Stimulated activated CD8-positive, alpha-beta memory T cell treated with anti-CD3 and anti-CD28 coated beads, Interleukin-15, amount 100 ng/mL, for 4 hours (primary cell): Measurements from ENCODE around the gene TUBA3D.
"Not testable (repeated sequence)": the region's sequence is repeated elsewhere in the genome, so short reads cannot be mapped to it uniquely, and the experiment has no call there.

Experiments used
- DNase-seq, 2 donors: peaks; one replicate each; pipeline ENCODE4 v3.0.0-alpha.2; 2020; ENCODE audit warnings: low read depth in 2 of 2

The TUBA3D gene

DNA sequence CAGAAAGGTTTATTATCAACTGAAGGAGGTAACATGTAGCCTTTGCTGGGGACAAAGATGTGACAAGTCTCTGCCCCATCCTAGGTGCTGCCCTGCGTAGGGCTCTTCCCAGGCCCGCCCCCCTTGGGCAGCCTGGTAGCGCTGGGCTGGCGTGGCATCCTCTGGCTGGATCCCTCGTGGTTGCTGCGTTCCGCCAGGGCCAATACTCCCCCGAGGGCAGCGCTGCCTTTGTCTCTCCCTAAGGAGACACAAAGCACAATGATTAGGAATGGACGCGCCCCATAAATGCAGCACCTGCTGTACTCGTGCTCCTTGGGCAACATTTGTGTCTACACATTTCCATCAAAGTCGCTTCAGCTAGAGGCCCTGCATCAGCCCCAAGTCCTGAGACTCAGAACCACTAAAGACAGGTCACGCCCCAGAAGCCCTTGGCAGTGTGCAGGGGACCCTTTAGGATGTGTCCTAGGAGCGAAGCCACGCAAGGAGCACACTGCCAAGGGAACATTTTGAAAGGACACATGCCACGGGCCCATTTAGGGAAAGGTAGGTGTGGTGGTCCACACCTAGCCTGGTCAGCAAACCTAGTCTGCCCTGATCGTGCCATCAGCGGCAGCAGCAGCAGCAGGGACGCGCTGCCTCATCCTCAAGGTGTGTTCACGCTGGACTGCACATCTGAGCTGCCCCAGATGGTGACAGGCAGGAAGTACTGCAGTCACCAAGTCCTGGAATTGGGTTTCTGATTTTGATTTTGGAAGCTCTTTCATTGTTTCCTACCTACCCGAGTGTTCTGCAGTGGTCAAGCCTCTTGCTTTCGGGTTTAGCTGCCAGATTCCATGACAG lies 8.3 kb downstream of the TUBA3D start:
- DNase-seq = not testable (repeated sequence)

DNA sequence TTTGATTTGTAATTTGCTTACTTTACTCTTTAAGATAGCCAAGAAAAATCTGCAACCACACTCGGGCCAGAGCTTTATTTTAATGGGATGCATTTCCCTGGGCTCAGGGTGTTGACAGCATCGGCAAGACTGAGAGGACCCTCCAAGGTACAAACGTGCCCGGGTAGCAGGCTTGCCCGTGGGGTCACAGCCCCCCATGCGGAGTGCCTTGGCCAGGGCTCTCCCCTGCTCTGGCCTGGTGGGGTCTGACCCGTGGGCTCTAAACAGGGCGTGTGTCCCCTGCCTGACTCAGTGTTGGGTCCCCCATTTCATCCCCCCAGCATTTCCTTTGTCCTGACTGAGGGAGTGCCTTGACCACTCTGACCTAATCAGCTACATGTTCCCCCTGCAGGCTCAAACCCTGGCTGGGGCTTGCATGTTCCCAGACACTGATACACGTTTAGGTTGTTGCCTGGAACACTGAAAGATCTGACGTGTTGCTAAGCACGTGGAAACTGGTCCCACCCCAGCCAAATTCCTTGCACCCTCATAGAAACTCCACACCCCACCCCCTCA lies 9.1 kb downstream of the TUBA3D start:
- not testable (repeated sequence) for DNase-seq

DNA sequence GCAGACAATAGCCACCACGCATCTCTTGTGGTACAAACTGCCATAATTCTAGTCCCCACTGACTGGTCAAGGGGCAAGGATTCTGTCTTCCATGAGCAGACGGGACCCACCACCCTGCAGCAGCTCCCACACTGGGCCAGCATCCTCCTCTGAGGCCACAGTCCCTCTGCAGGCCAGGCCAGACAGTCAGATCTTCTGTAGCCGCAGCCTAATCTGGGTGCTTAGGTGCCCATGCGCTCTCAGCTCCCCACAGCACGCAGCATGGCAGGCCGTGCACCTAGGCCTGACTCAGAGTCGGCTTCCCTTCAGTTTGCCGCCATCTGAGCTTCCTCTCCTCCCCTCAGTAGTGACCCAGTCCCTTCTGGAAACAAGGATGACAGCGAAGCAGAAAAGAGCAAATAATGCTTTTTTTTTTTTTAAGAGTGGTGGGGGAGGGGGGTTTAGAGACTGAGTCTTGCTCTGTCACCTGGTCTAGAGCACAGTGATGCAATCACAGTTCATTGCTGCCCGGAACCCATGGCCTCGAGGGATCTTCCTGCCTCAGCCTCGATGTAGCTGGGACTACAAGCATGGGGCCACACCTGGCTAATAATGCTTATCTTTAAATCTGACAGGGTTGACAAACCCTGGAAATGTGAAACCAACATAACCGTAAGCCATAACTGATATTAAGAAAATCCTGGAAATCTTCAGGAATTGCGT lies 10.4 kb downstream of the TUBA3D start:
- DNase-seq = not testable (repeated sequence)

DNA sequence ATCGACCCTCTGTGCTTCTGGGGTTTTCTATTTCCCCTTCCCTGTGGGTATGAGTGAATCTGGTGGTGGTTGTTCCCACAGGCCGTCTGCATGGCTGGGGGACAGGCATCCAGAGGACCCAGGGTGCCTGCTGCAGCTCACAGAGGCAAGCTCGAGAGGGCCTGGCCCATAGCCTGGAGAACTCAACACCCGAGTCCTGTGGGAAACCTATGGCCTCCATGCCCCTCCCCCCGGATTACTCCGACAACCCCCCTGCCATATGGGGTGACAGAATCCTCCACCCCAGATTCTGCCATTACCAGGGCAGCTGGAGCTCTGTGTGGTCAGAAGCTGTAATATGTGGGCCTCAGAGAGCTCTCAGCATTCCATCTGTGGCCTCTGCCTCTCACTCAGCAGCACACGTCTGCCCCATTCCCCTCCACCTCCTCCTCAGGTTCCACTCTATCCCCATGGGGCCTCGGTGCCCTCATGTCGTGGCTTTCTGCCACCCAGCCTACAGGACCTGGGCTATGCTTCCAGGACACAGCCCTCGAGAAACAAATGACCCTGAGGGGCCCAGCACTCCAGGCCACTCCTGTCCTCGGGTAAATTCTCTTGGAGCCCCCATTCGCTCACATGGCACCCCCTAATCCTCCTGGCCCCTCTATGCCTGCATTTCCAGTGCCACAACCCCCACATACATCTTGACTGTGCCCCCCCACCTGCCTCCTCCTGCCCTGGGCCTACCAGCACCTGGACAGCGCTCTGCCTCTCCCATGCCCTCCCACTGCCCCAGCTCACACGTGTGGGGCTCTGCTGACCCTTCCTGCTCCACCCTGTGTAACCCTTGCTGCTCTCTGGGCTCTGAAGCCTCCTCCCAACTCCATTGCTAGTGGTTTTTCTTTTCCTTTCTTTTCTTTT lies 12.6 kb downstream of the TUBA3D start:
- DNase-seq = no peak

DNA sequence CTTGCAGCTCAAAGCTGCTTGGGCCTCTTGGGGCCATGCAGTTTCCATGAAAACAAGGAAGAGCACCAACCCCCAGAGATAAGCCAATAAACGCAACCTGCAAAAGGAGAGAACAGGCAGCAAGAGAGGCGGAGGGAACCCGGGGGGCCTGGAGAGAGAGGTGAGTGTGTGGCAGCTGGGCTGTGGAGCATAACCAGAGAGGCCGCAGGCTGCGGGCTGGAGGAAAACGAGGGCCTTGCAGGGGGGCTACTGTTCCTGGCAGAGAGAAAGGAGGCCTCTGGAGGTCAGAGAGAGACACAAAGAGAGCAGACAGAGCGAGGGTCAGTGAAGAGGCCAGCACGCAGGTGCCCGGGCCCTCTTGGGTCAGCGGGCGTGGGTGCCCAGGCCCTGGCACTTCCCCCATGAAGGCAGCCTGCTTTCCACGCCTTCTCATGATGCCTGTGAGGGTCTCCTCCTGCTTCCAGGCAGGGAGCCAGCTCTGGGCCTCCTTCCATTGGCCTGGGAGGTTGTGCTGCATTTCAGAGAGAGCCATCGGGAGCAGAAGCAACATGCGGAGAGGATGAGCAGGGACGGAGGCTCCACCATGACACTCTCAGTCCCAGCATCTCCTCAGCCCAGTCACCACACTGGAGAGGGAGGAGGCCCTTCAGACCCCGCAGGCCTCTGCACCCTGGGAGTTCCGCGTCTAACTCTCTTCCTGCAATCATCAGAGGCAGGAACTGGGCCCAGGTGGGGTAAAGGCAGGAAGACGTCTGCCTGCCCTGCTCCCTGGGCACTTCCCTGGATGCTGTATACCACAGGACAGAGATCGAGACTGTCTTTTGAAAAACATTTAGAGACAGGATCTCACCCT lies 14.9 kb downstream of the TUBA3D start:
- not testable (repeated sequence) for DNase-seq

DNA sequence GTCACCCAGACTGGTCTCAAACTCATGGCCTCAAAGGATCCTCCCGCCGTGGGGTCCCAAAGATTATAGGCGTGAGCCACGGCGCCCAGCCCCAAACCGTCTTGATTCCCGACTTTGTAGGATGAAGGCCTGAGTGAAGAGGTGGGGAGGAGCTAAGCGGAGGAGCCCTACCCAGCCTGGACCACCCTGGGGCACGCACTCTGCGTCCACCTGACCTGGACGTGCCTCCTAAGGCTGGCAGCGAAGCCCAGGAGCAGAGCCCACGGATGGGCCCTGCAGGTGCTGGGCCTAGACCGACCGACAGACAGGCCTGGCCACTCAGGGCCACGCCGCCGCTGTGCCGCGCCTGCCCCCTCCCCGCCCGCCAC lies 15.5 kb downstream of the TUBA3D start:
- DNase-seq = not testable (repeated sequence)

DNA sequence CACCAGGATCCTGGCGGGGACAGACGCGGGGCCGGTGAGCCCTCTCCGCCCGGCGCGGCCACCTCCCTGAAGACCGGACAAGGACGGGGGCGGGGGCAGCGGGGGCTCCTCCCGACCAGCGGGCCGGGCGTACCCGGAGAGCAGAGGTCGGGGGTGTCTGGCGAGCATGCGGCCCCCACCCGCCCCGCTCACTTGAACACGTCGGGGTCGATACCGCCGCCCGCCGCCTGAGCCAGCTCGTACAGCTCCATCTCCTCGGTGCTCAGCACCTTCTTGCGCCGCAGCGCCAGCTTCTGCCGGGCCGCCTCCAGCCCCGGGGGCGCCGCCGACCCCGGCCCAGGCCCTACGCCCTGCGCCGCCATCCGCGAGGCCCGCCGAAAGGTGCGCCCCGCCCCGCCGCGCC lies 16.1 kb downstream of the TUBA3D start, which contains the start of gene MZT2A:
Gene MZT2A, minus strand, starts transcription at position 383 of the 403 bp plus-strand sequence. Its CDS starts 21 bp downstream, at position 362.
- not testable (repeated sequence) for DNase-seq

DNA sequence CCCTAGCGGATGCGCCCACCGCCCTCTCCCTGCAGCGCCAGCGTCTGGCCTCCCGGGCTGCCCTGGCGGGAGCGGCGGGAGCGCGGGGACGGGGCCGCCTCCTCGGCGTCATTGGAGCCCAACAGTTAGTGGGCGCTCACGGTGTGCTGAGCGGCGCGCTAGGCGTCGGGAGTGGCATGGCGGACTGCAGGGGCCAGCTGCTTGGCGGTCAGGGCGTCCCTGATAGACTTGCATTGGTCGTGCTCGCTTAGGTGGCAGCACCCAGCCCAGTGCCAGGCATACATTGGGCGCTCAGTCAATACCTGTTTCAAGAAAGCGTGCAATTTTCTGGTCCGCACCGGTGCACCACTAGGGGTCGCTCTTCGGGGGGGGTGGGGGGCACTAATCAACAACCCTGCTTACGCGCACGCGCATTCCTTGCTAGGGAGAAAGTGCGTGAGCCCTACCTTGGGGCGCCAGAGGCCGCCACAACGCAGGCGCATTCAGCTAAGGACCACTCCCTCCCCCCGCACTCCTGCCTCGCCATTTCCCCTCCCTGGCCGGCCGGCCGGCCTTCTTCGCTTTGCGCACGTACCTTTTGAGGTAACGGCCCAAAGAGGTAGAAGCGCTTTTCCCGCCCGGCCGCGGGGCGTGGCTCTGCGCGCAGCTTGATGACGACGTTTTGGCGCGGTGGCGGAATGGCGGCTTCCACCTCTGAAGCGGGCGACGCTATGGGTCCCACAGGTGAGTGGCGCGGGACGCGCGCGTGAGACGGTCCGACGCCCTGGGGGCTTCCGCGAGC lies 16.7 kb downstream of the TUBA3D start:
- DNase-seq = peak; percentile 76 to 78

DNA sequence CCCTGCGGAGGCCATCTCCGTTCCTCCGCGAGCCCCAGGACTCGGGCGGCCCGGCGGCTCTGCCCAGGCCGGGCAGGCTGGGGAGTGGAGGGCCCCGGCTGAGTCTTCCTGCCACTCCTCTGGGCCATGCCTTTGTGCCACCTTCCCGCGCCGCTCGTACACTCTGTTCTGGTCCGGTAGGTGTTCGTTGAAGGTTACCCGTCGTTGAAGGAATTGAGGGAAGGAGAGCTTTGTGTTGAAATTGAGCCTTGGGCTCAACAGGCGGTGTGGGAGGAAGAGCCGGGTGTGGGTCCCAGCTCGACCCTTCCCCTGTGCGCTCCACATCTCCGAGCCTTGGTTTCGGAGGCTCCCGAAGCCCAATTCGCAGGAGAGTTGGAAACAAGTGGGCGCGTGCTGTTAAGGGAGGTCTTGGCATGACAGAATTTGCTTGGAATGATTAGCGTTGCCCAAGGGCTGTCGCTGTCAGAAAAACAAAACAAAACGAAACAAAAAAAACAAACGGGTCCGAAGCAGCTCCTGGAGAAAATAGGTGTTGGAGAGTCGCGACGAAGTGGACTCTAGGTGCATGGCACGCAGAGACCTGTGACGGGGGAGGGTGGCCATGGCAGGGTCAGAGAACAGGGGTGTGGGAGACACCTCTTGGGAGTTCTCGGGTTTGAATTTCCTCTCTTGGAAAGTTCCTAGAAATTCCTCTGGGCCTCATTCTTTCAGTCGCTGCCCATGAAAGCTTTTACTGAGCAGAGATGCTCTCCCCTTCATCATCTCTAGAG lies 17.5 kb downstream of the TUBA3D start:
- DNase-seq = no peak

DNA sequence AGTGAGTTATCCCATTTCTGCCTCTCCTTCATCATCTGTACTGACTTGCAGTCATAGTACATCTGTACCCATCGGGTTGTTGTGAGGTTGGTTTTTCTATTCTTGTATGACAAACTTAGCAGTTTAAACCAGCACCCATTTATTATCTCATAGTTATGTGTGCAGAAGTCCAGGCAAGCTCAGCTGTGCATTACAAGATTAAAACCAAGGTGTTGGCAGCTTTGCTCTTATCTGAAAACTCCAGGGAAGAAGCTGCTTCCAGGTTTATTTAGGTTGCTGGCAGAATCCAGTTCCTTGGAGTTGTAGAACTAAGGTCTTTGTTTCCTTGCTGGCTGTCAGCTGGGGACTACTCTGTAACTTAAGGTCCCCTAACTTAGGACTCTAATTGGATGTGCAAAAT lies 19.6 kb downstream of the TUBA3D start:
- not testable (repeated sequence) for DNase-seq

DNA sequence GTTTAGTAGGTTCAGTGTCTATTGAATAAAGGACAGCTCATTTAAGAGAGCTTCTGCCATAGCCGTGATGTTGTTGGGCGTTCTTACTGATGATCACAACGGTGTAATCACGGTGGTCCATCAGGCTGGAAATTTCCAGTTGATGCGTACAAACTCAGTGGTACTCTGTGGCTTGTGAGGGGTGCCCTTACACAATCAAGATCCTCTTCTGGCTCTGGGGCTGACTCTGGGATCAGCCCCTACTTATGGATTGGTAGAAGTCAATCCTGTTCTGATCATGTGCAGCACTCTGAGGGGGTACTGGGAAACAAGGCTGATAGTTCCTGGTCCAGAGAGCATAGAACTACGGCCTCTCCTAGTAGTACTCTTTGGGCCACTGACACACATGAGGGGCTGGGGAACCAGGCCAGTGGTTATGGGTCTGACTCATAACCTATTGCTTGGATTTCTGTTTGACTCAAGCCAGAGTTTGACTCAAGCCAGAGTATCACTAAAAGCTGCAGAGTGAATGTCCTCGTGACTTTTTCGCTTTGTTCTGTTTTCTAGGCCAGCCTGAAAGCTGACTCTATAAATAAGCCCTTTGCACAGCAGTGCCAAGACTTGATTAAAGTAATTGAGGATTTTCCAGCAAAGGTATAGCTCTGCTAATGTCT lies 22.5 kb downstream of the TUBA3D start:
- not testable (repeated sequence) for DNase-seq

DNA sequence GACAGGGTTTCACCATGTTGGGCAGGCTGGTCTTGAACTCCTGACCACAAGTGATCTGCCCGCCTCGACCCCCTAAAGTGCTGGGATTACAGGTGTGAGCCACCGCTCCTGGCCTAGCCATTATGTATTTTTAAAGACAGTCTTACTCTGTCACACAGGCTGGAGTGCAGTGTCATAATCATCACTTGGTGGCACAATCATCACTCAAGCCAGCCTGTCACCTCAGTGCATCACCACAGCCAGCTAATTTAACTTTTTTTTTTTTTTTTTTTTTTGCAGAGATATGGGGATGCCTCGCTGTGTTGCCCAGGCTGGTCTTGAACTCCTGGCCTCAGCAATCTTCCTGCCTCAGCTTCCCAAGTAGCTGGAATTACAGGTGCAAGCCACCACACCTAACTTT lies 27.7 kb downstream of the TUBA3D start:
- not testable (repeated sequence) for DNase-seq

DNA sequence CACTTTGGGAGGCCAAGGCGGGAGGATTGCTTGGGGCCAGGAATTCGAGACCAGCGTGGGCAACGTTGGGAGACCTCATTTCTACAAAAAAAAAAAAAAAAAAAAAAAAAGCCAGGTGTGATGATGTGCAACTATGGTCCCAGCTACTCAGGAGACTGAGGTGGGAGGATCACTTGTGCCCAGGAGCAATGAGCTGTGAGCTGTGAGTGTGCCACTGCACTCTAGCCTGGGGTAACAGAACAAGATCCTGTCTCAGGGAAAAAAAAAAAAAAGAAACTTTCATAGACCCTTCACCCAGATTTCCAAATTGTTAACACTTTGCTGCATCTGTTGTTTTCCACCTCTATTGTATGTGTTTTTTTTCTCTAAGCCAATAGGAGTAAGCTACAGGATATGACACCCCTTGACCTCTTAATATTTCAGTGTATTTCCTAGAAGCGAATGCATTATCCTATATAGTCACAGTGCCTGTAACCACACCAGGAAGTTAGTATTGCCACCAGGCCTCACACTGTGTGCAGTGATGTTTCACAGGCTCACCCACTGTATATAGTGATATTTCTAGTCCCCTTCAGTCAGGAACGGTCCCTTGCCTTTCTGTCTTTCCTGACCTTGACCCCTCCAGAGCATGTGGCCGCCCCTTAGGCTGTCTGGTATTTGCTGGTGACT lies 28.3 kb downstream of the TUBA3D start:
- DNase-seq = not testable (repeated sequence)

DNA sequence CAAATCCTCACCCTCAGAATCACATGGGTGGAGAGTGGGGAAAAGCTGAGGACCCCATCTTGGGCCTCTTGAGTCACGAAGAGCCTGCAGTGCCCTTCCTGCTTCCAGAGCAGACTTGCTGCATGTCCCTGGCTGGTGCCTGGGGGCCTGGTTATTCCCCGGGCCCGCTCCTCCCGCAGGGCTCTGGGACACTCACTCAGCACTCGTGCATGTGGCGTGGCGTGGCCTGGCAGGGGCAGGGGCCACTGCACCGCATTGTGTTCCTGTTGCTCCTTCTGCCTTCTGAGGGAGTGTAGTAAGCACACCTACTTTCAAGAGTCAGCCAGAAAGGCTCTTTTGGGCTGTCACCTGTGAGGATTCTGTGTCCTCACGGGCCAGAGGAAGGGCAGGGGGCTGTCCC lies 33.7 kb downstream of the TUBA3D start:
- DNase-seq = no peak

DNA sequence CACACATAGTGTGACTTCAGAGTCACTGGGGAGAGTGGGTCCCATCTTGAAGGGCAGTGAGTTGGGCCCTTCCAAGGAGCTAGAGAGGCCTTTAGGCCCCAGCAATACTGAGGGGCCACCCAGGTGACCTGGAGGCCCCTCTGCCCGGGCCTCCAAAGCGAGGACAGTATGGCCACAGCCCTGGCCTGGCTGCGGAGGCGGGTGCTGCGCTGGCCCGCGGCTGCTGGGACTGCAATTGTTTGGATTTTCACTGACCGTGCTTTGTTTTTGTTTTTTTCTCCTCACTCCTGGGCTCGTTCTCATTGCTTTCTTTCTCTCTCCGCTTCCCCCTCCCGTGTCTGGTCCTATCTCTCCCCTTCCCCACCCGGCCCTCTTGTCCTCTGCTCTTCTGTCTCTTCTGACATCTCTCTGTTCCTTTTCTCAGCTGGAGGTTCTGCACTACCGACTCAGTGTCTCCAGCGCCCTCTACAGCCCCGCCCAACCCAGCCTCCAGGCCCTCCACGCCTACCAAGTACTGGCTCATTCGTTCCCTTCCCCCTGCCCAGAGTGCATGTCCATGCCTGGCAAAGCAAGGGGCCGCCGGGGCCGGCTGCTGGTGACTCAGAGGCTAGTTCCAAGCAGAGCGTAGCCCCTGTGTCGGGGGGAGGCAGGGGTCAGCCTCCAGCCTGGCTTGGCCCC lies 35.5 kb downstream of the TUBA3D start:
- DNase-seq = not testable (repeated sequence)

DNA sequence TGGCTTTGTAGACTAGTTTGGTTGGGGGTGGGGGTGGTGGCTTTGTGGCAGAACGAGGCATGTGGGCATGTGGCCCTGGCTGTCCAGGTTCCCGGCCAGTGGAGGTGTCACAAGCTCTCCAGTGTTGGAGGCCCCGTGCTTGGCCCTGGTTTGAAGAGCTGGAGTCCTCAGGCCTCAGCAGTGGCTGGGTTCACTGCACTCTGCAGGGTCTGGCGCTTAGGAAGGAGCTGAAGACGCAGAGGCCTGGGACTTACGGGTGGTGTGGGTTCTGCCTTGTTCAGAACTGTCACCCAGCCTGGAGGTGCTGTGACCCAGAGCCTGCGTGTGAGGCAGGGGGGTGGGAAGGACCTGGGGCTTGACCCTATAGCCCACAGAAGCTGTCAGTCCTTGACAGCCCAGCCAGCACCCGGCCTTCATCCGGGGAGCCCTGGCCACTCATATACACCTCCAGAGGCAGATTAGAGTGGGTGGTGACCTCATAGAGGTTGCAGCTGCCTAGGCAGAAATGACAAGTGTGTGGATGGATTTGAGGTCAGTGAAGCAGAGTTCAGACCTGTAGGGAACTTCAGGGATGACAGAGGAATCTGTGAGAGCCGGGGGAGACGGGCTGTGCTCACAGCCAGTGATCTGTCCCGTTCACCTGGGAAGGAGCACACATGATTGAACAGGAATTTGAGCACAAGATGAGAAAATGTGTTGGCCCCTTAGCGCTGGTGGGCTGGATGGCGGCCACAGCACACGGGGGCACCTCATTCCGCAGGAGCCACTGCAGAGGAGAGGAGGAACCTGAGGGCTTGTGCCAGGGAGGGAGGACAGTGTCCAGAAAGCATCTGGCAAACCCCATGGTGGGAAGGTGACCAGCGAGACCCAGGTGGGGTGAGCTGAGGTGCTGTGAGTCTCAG lies 36.3 kb downstream of the TUBA3D start:
- DNase-seq = not testable (repeated sequence)
